Measurements from ENCODE around the gene SCAF11. TPM values are rescaled to one million over a fixed set of nuclear protein-coding genes. Genes with fewer than 3 reads are reported as not detected.

SCAF11 gene
- total RNA-seq, 1 donor from 2014 or later, result 38.7 TPM

DNA sequence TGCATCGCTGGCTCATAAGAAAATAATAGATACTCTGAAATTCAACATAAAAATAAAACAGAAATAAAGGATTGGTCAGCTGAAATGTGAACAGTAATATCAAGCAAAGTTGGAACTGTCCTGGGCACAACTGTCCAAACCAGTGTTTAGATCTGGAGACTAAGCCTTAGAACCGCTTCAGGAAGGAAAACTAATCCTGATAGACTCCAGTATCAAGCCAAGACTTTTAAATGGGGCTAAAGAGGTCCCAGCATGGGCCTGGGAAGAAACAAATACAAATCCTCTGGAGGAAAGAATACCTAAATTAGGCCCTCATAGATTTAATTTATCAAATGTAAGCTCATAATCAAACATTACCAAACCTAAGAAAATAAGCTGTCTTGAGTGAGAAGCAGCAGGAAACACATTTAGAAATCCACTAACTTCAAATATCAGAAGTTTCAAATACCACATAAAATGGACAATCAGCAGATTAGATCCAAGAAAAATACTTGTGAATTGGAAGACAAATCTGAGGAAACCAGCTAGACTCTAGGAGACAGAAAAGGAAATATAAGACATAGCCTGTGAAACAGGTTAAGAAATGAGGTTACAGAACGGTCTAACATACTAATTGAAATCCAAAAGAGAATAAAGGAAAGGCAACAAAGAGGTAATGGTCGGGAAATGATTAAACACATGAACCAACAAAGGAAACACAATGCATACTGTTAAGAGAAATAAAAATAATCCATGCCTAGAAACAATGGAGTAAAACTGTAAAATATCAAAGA is 27.6 kb downstream of the SCAF11 start:
- Histone ChIP-seq H3K27me3 (ENCODE audit: control insufficient read depth, insufficient read depth, low read length) (no peaks in the 10 kb centered on the region), H3K4me3 (ENCODE audit: low read depth, low read length) (no peak overlapping the region), H3K36me3 (ENCODE audit: control insufficient read depth, insufficient read depth, low read length) (peaks cover 3% of the 10 kb centered on the region)
- no peak for FAIRE-seq
- no peak for DNase-seq (ENCODE audit: low read depth)
- TF ChIP-seq, protein P1, sequence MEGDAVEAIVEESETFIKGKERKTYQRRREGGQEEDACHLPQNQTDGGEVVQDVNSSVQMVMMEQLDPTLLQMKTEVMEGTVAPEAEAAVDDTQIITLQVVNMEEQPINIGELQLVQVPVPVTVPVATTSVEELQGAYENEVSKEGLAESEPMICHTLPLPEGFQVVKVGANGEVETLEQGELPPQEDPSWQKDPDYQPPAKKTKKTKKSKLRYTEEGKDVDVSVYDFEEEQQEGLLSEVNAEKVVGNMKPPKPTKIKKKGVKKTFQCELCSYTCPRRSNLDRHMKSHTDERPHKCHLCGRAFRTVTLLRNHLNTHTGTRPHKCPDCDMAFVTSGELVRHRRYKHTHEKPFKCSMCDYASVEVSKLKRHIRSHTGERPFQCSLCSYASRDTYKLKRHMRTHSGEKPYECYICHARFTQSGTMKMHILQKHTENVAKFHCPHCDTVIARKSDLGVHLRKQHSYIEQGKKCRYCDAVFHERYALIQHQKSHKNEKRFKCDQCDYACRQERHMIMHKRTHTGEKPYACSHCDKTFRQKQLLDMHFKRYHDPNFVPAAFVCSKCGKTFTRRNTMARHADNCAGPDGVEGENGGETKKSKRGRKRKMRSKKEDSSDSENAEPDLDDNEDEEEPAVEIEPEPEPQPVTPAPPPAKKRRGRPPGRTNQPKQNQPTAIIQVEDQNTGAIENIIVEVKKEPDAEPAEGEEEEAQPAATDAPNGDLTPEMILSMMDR (IDR thresholded peaks at IDR 0.05; ENCODE audit: insufficient read depth, low read length, severe bottlenecking), result no peak

DNA sequence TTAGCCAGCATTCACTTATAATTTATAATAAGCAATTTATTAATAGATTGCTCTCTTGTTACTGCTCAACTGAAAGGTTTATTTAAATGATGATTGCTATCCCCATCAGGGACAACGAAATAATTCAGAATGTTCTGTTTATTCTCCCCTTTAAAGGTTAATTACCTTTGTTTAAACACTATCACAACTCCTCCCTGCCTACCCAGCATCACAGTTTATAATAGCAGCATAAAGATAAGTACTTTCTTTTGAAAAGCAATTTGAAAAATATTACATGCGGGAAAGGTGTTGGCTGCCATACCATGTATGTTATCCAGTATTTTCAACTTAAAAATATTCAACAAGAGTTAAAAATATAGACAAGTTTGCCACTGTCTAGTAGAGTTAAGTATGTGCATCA is 30.6 kb downstream of the SCAF11 start:
- Histone ChIP-seq H3K4me3 (ENCODE audit: low read depth, low read length) (no peak overlapping the region), H3K36me3 (ENCODE audit: control insufficient read depth, insufficient read depth, low read length) (peaks cover 2% of the 10 kb centered on the region), H3K27me3 (ENCODE audit: control insufficient read depth, insufficient read depth, low read length) (no peaks in the 10 kb centered on the region)
- DNase-seq (ENCODE audit: low read depth), result no peak
- FAIRE-seq, result no peak
- TF ChIP-seq, protein P1 (IDR thresholded peaks at IDR 0.05; ENCODE audit: insufficient read depth, low read length, severe bottlenecking), result no peak

DNA sequence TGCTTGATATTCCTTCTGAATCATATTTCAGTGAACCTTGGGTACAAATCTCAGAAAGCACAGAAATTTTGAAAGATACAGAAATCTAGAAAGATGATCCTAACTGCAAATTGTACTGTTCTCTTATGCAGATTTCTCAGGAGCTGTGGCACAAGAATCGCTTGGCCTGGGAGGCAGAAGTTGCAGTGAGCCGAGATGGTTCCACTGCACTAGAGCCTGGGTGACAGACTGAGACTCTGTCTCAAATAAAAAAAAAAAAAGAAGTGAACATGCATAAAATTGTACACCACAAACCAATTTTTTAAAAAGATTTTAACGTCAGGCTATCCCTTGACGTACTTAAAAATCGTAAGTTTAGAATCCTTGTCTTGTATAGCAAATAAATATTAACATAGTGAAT is 31.3 kb downstream of the SCAF11 start:
- H3K27me3 ChIP-seq (ENCODE audit: control insufficient read depth, insufficient read depth, low read length), result no peaks in the 10 kb centered on the region
- H3K36me3 ChIP-seq (ENCODE audit: control insufficient read depth, insufficient read depth, low read length), result peaks cover 1% of the 10 kb centered on the region
- DNase-seq (ENCODE audit: low read depth) (no peak), FAIRE-seq (no peak)
- TF ChIP-seq, protein P1 (IDR thresholded peaks at IDR 0.05; ENCODE audit: insufficient read depth, low read length, severe bottlenecking), result no peak
- H3K4me3 ChIP-seq (ENCODE audit: low read depth, low read length), result no peak overlapping the region

DNA sequence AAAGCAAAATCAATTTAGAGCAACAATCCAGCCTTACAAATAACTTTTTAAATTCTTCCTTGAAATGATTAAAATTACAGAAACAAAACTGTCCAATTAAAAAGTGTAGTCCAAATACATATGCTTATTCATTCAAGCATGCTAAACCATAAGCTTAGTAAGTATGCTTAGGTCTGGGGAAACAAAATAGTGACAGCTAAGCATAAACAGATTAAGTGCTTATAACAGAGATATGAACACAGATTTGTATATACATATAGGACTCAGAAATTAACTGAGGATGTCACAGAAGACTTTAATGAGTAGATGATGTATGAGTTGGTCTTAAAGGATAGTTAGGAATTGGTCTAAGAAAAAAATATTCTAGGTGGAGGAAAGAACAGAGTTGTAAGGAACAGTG is 41.8 kb downstream of the SCAF11 start:
- Histone ChIP-seq H3K4me3 (ENCODE audit: low read depth, low read length) (no peak overlapping the region), H3K27me3 (ENCODE audit: control insufficient read depth, insufficient read depth, low read length) (no peaks in the 10 kb centered on the region), H3K36me3 (ENCODE audit: control insufficient read depth, insufficient read depth, low read length) (peaks cover 9% of the 10 kb centered on the region)
- TF ChIP-seq, protein P1 (IDR thresholded peaks at IDR 0.05; ENCODE audit: insufficient read depth, low read length, severe bottlenecking), result no peak
- DNase-seq (ENCODE audit: low read depth), result no peak
- no peak for FAIRE-seq

DNA sequence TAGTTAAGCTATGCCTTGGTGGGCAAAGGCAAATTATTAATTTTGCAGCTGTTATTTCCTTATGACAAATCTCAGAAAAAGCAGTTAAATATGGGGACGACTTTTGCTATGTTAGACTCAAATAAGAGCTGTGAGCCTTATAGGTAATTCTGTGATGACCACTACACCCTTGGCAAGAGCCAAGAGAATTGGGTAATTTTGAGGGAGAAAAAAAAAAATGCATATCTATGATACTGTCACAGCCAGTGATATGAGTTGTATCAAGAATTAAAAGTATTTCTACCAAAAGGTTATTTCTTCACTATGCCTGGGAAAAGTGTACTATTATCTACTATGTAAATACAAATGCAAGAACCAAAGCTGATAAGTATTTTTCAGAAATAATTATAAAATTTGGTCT is 43.9 kb downstream of the SCAF11 start:
- Histone ChIP-seq H3K36me3 (ENCODE audit: control insufficient read depth, insufficient read depth, low read length) (peaks cover 10% of the 10 kb centered on the region), H3K4me3 (ENCODE audit: low read depth, low read length) (no peak overlapping the region), H3K27me3 (ENCODE audit: control insufficient read depth, insufficient read depth, low read length) (no peaks in the 10 kb centered on the region)
- no peak for DNase-seq (ENCODE audit: low read depth)
- FAIRE-seq, result no peak
- TF ChIP-seq, protein P1 (IDR thresholded peaks at IDR 0.05; ENCODE audit: insufficient read depth, low read length, severe bottlenecking), result no peak

DNA sequence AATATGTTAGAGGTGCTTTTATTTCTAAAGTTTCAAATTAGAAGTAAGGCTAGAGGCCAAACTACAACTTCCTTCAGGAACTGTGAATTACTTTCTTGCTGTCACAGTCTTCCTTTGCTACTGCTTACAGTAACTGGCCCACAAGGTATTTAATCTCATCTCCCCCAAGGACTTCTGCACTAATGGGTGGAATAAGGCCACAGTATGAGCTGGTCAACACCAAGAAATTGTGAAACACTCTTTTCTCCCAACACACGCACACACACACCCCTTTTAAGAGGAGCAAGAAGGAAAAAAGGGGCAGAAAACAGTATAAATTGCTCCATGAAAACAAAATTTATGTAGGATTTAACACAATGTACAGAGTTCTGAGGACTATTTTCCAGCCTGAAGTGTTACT is 45.6 kb downstream of the SCAF11 start:
- H3K36me3 ChIP-seq (ENCODE audit: control insufficient read depth, insufficient read depth, low read length), result peaks cover 10% of the 10 kb centered on the region

More for the DNA sequence above, 45.6 kb downstream of the SCAF11 start:
- H3K4me3 ChIP-seq (ENCODE audit: low read depth, low read length), result no peak overlapping the region
- DNase-seq (ENCODE audit: low read depth), result no peak
- TF ChIP-seq, protein P1 (IDR thresholded peaks at IDR 0.05; ENCODE audit: insufficient read depth, low read length, severe bottlenecking), result no peak
- FAIRE-seq, result no peak
- H3K27me3 ChIP-seq (ENCODE audit: control insufficient read depth, insufficient read depth, low read length), result no peaks in the 10 kb centered on the region

Measured in bronchial epithelial cell (primary cell).